Measurements from ENCODE around the gene ZMAT2.
"Not testable (repeated sequence)": the region's sequence is repeated elsewhere in the genome, so short reads cannot be mapped to it uniquely, and the experiment has no call there.

Gene ZMAT2

GRCh38 chr5:140707812-140708211 lies 7.6 kb downstream of the ZMAT2 start:
- DNase-seq (ENCODE audit: insufficient read length, low spot score) (no peak), FAIRE-seq (no peak)

GRCh38 chr5:140708787-140709186 lies 8.5 kb downstream of the ZMAT2 start:
- not testable (repeated sequence) for FAIRE-seq; DNase-seq (ENCODE audit: insufficient read length, low spot score)

GRCh38 chr5:140710899-140711552 lies 10.8 kb downstream of the ZMAT2 start:
- peak; percentile 98 for FAIRE-seq
- peak; percentile 56 for DNase-seq (ENCODE audit: insufficient read length, low spot score)

- no peak for DNase-seq (ENCODE audit: insufficient read length, low spot score)
- FAIRE-seq, result no peak
Observed at GRCh38 chr5:140711794-140712193, 11.5 kb downstream of the ZMAT2 start.

GRCh38 chr5:140713562-140714094 lies 13.4 kb downstream of the ZMAT2 start:
- DNase-seq (ENCODE audit: insufficient read length, low spot score) (no peak), FAIRE-seq (no peak)

- not testable (repeated sequence) for FAIRE-seq; DNase-seq (ENCODE audit: insufficient read length, low spot score)
Observed at GRCh38 chr5:140716238-140716637, 16.0 kb downstream of the ZMAT2 start.

GRCh38 chr5:140718266-140718592 lies 18.0 kb downstream of the ZMAT2 start:
- FAIRE-seq (no peak), DNase-seq (ENCODE audit: insufficient read length, low spot score) (no peak)

GRCh38 chr5:140720738-140721137 lies 20.5 kb downstream of the ZMAT2 start:
- not testable (repeated sequence) for FAIRE-seq; DNase-seq (ENCODE audit: insufficient read length, low spot score)

- not testable (repeated sequence) for FAIRE-seq; DNase-seq (ENCODE audit: insufficient read length, low spot score)
Observed at GRCh38 chr5:140721395-140721794, 21.1 kb downstream of the ZMAT2 start.

- FAIRE-seq (peak; percentile 89), DNase-seq (ENCODE audit: insufficient read length, low spot score) (peak; percentile 23)
Observed at GRCh38 chr5:140725799-140726471, 25.7 kb downstream of the ZMAT2 start.

- DNase-seq (ENCODE audit: insufficient read length, low spot score) (no peak), FAIRE-seq (no peak)
Observed at GRCh38 chr5:140733098-140733497, 32.9 kb downstream of the ZMAT2 start.

- FAIRE-seq (no peak), DNase-seq (ENCODE audit: insufficient read length, low spot score) (no peak)
Observed at GRCh38 chr5:140734354-140734753, 34.1 kb downstream of the ZMAT2 start.

GRCh38 chr5:140737486-140737885 lies 37.2 kb downstream of the ZMAT2 start:
- no peak for FAIRE-seq
- DNase-seq (ENCODE audit: insufficient read length, low spot score), result no peak

GRCh38 chr5:140741967-140742366 lies 41.7 kb downstream of the ZMAT2 start:
- DNase-seq (ENCODE audit: insufficient read length, low spot score) (no peak), FAIRE-seq (no peak)

GRCh38 chr5:140753561-140753960 lies 53.3 kb downstream of the ZMAT2 start:
- FAIRE-seq (no peak), DNase-seq (ENCODE audit: insufficient read length, low spot score) (no peak)
